Raji (cell line): Measurements from ENCODE around the gene LRRC43.

Source experiments
- POLR2A ChIP-seq: IDR thresholded peaks from 2 replicates; pipeline ENCODE4 v1.6.1; 2011; ENCODE audit warnings: low read depth, low read length, control low read depth; ENCODE audit not compliant: insufficient read depth

Gene LRRC43

GRCh38 chr12:122200541-122201175 is 17.7 kb downstream of the LRRC43 start:
- no peak for TF ChIP-seq POLR2A

- TF ChIP-seq POLR2A = no peak
Observed at GRCh38 chr12:122201381-122201780, 18.5 kb downstream of the LRRC43 start.

GRCh38 chr12:122202017-122202416 is 19.1 kb downstream of the LRRC43 start:
- TF ChIP-seq POLR2A = no peak

GRCh38 chr12:122203301-122204166 is 20.6 kb downstream of the LRRC43 start, which contains the start of gene B3GNT4:
Gene B3GNT4, plus strand, starts transcription at chr12:122203709. Its CDS starts 910 bp downstream, at chr12:122204619.
- TF ChIP-seq POLR2A = no peak

GRCh38 chr12:122204167-122205052 is 21.5 kb downstream of the LRRC43 start:
- TF ChIP-seq POLR2A = no peak

- no peak for TF ChIP-seq POLR2A
Observed at GRCh38 chr12:122205053-122205925, 22.4 kb downstream of the LRRC43 start.

GRCh38 chr12:122206111-122206881 is 23.4 kb downstream of the LRRC43 start:
- TF ChIP-seq POLR2A = no peak

GRCh38 chr12:122206976-122207375 is 24.1 kb downstream of the LRRC43 start:
- no peak for TF ChIP-seq POLR2A

- no peak for TF ChIP-seq POLR2A
Observed at GRCh38 chr12:122207391-122207790, 24.5 kb downstream of the LRRC43 start.

GRCh38 chr12:122208073-122208820 is 25.3 kb downstream of the LRRC43 start:
- no peak for TF ChIP-seq POLR2A

- no peak for TF ChIP-seq POLR2A
Observed at GRCh38 chr12:122215771-122216170, 32.8 kb downstream of the LRRC43 start.

GRCh38 chr12:122216445-122216844 is 33.5 kb downstream of the LRRC43 start:
- no peak for TF ChIP-seq POLR2A
